Thyroid gland (tissue), 4 donors: ENCODE results near the gene PTK7.

ENCODE experiments used
- CTCF ChIP-seq, 6 experiments: fragments of 200-600 bp in 3 of 6; fragments of 450-650 bp in 3 of 6; sonication (generic) in 3 of 6; IDR thresholded peaks; one replicate each; pipeline ENCODE4 v1.5.1; 2016 to 2019; ENCODE audit warnings: antibody characterized with exemption in 6 of 6, mild to moderate bottlenecking in 2 of 6, inconsistent platforms in 1 of 6, moderate library complexity in 1 of 6
- POLR2A ChIP-seq, 2 donors: fragments of 450-650 bp; IDR thresholded peaks; one replicate each; pipeline ENCODE4 v1.6.1; 2017; ENCODE audit warnings: antibody characterized with exemption in 2 of 2, mild to moderate bottlenecking in 2 of 2, moderate library complexity in 1 of 2

DNA sequence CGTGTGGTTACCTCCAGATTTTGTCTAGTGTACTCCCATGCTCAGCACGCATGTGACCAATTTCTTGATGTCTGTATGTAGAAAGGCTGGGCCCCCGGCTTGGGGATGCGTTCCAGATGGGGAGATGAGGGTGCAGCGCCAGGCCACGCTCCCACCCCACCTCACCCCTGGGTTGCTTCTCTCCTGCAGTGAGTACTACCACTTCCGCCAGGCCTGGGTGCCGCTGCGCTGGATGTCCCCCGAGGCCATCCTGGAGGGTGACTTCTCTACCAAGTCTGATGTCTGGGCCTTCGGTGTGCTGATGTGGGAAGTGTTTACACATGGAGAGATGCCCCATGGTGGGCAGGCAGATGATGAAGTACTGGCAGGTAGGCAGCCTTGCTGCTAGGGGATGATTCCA is 83.5 kb downstream of the PTK7 start:
- TF ChIP-seq POLR2A (IDR thresholded peaks at IDR 0.05) = no peak
- no peak for TF ChIP-seq CTCF (IDR thresholded peaks at IDR 0.05)
